ENCODE measurements around the gene UNC79. TPM values are rescaled to one million over a fixed set of nuclear protein-coding genes. Genes with fewer than 3 reads are reported as not detected.

Gene UNC79
- total and polyA plus RNA-seq, 11 donors: 0.04 to 0.58 (median 0.42) TPM

DNA sequence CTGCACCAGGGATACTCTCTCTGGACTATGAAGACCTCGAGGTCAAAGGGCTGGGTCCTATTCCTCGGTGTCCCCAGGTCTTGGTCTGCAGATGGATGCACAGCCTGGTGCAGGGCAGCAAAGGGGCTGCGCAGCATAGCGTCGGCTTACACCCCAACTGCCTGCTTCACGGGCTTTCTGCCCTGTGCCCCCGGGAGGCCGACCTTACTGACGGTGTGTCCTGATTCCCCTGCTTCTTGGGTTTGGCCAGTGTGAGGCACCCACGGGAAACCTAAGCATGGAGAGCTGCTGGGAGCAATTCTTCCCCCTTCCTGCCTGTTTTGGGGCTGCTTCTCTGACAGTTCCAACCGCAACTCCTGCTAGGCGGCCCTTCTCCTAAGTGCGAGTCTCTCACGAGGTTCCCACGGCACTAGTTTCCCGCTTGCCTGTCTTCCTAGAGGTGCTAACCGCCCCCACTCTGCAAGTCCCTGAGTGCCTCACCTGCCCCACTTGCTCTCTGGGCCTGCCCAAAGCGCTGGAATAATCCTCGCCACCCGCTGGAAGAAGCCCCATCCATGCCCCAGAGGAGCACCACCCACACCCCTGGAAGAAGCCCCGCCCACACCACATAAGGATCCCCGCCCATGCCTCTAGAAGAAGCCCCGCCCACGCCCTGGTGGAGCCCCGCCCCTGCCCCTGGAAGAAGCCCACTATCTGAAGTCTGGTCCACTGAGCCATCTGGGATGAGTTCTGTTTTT, 303.5 kb downstream of the UNC79 start:
- no peaks in the 10 kb centered on the region for H3K9me3 ChIP-seq
- H3K27ac ChIP-seq: no peak overlapping the region
- DNase-seq (no peak), ATAC-seq (no peak)
- H3K27me3 ChIP-seq: no peaks in the 10 kb centered on the region
- H3K36me3 ChIP-seq: no peaks in the 10 kb centered on the region
- intact Hi-C loops (cut with DNase I): no loop called here
- TF ChIP-seq, protein P1, sequence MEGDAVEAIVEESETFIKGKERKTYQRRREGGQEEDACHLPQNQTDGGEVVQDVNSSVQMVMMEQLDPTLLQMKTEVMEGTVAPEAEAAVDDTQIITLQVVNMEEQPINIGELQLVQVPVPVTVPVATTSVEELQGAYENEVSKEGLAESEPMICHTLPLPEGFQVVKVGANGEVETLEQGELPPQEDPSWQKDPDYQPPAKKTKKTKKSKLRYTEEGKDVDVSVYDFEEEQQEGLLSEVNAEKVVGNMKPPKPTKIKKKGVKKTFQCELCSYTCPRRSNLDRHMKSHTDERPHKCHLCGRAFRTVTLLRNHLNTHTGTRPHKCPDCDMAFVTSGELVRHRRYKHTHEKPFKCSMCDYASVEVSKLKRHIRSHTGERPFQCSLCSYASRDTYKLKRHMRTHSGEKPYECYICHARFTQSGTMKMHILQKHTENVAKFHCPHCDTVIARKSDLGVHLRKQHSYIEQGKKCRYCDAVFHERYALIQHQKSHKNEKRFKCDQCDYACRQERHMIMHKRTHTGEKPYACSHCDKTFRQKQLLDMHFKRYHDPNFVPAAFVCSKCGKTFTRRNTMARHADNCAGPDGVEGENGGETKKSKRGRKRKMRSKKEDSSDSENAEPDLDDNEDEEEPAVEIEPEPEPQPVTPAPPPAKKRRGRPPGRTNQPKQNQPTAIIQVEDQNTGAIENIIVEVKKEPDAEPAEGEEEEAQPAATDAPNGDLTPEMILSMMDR (IDR thresholded peaks at IDR 0.05): no peak
- TF ChIP-seq POLR2A (IDR thresholded peaks at IDR 0.05): no peak
- WGBS, 4 donors: 84 to 92% (median 85%) methylated on average over 19 to 25 of the region's 25 CpGs
- no peak overlapping the region for H3K4me3 ChIP-seq
- no peaks in the 10 kb centered on the region for H3K4me1 ChIP-seq

DNA sequence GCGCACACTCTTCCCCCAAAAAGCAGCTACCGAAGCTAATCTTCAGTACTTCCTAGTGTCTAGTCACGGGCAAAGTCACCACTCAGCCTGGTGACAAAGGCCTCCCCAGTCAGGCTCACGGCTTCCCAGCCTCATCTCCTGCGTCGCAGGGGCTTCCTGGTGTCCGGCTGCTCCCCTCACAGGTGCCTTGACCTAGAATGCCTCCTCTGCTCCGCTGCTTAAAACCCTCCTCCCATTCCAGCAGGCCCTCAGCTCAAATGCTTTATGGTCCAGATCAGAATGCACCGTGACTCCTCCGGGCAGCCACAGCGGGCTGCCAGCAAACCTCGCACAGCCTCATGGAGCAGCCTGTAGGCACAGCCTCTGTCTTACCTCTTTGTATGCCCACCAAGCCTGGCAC, 304.5 kb downstream of the UNC79 start:
- intact Hi-C loops (cut with DNase I): loop anchor here in 2 of 10 donors (5.0 kb wide), 1 partner anchor 52 kb away; the partner anchor contains the start of gene PRIMA1 (in 2 of the 2)

DNA sequence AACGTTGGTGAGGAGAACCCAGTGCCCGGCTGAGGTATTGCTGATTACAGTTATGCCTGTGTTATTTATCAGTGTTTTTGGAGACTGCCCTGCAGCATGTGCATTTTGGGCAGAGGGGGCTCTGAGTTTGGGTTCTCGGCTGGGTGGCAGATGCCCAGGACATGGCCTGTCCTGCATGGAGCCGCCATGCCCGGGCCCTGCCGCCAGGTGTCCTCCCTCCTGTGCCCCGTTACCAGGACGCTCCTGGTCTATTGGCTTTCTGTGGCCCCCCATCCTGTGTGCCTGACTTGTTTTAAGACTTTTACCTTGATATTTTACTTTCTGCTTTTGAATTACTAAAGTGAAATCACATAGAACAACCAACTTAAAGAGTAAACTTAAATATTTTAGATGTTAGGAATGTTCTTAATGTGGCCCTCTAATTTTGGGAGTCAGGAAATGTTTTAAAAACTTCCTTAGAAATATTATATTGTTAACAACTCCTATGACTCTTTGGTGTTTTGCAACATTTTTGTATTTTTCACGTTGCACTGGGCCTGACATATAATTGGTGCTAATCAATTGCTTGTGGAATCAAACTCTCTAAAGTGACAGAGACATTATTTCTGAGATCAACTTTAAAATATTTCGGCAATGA, 305.8 kb downstream of the UNC79 start:
- Histone ChIP-seq H3K27me3 (no peaks in the 10 kb centered on the region), H3K4me1 (no peaks in the 10 kb centered on the region), H3K36me3 (no peaks in the 10 kb centered on the region), H3K9me3 (no peaks in the 10 kb centered on the region), H3K4me3 (no peak overlapping the region), H3K27ac (no peak overlapping the region)
- DNase-seq (peak in 2 of 5 donors; percentile 29 to 57), ATAC-seq (peak in 2 of 4 donors; percentile 44 to 64)
- intact Hi-C loops (cut with DNase I): loop anchor here in 4 of 10 donors (1.0 to 5.0 kb wide), 3 partner anchors 51 to 53 kb away; partner anchors contain the start of gene PRIMA1 (in 3 of the 4)
- TF ChIP-seq, protein P1 (IDR thresholded peaks at IDR 0.05): peak in 10 of 12 donors; percentile 16 to 48 (median 37)
- TF ChIP-seq POLR2A (IDR thresholded peaks at IDR 0.05): no peak
- WGBS, 4 donors: 70 to 75% (median 71%) methylated on average over 10 of the region's 10 CpGs

More for the DNA sequence above, 304.5 kb downstream of the UNC79 start:
- no peak overlapping the region for H3K4me3 ChIP-seq
- ATAC-seq: no peak
- H3K27me3 ChIP-seq: no peaks in the 10 kb centered on the region
- no peak overlapping the region for H3K27ac ChIP-seq
- 87 to 91% (median 90%) methylated on average over 12 of the region's 12 CpGs for WGBS, 4 donors
- TF ChIP-seq POLR2A (IDR thresholded peaks at IDR 0.05): no peak
- TF ChIP-seq, protein P1 (IDR thresholded peaks at IDR 0.05): no peak
- no peak for DNase-seq
- no peaks in the 10 kb centered on the region for H3K4me1 ChIP-seq
- no peaks in the 10 kb centered on the region for H3K9me3 ChIP-seq
- no peaks in the 10 kb centered on the region for H3K36me3 ChIP-seq

DNA sequence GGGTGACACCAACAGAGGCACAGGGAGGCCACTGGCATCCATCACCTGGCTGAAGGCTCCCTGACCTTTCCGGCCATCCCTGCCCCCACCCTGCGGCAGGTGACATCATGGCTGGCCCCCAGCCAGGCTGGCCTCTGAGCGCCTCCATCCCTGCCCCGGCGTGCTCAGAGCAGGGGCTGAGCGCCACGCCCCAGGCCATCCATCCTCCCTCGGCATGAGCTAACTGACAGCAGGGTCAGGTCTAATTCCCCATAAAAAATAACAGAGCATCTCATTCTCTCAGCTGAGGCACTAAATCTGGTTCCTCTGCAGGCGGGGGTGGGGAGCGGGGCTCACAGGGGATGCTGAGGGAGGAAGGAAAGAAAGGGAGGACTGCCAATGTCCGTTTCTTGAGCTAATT, 306.9 kb downstream of the UNC79 start:
- Histone ChIP-seq H3K4me3 (no peak overlapping the region), H3K4me1 (peaks cover 0 to 9% (median 4%) of the 10 kb centered on the region in 12 donors), H3K36me3 (no peaks in the 10 kb centered on the region), H3K9me3 (no peaks in the 10 kb centered on the region), H3K27me3 (no peaks in the 10 kb centered on the region), H3K27ac (no peak overlapping the region)
- ATAC-seq: no peak
- DNase-seq: peak in 1 of 5 donors; percentile 16
- WGBS, 4 donors: 67 to 80% (median 73%) methylated on average over 7 to 11 of the region's 11 CpGs
- TF ChIP-seq POLR2A (IDR thresholded peaks at IDR 0.05): no peak
- TF ChIP-seq, protein P1 (IDR thresholded peaks at IDR 0.05): no peak
- intact Hi-C loops (cut with DNase I): loop anchor here in 3 of 10 donors (2.0 to 5.0 kb wide), 2 partner anchors 50 to 51 kb away; partner anchors contain the start of gene PRIMA1 (in 3 of the 3)

Data from heart left ventricle (tissue), 16 donors.